Right hindlimb (tissue), 1 donor: Measurements from ENCODE around the gene ATP11B.
A peak's percentile ranks its signal among the peaks of the same experiment; 100 is the strongest.

Experiments
- DNase-seq: peaks from one replicate; pipeline ENCODE4 v3.0.0-alpha.2; 2018

Gene ATP11B

GRCh38 chr3:182792901-182793662 lies at the start of gene ATP11B:
TSS of gene ATP11B (plus strand) at chr3:182793504. CDS start at chr3:182793760, 256 bp downstream.
- peak; percentile 87 for DNase-seq

GRCh38 chr3:182746959-182747358 lies 46.3 kb upstream of the ATP11B start:
- no peak for DNase-seq

DNA sequence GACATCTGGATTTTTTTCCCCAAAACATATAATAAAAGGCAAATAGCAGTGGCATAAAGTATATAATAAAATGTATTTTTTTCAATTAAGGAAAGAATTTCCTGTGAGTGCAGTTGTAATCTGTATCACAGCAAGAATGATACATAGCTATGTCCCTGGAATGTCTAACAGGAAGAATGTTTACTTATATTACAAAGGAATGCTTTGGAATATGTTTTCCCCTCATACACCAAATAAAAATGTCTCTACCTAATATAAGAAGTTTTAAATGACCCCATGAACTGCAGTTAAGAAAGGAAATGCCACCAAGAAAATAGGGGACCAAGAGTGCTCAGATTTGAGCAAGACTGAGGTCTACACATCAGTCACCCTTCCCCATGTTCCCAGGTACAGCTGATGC lies 38.0 kb upstream of the ATP11B start:
- DNase-seq, result no peak

DNA sequence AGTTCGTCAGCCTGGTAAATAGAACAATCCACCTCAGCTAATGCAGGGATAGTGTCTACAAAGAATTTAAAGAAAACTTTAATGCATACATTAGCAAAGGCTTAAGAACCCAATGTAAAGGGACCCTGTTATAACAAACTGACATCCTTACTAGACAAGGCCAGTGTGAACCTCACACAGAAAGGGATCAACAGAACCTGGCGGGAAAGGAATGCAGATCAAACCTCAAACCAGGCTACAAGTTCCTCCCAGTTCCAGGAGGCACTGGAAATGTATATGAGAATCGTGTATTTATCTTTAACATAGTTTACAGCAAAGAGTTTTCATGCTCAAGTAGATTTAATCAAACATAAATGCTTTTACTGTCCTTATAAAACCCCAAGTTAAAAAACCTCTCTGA lies 37.6 kb upstream of the ATP11B start:
- no peak for DNase-seq

DNA sequence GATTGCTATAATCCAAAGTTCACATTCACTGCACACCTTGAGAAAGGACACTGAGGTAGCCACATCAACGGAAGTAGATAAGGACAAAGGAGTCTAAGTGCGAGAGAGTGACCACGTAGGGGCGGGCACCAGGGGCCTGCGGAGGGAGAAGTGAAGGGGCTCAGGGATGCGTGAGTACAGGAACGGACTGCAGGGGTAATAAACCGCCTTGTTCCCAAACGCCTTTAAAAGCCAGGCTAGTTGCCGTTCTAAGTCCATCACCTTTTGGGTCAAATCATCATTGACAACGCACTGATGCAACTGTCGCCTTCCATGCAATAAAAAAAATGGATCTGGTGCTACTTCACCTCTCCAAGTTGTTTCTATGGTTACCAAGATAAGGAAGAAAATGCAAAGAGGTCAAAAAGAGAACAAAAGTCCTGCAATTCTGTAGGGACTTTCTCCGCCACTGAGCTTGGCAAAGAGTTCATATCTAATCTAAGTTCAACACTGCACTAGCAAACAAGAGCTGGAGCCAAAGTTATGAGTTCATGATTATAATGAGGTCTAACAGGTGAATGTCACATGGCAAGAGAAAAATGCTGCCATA lies 32.6 kb upstream of the ATP11B start:
- DNase-seq, result no peak

DNA sequence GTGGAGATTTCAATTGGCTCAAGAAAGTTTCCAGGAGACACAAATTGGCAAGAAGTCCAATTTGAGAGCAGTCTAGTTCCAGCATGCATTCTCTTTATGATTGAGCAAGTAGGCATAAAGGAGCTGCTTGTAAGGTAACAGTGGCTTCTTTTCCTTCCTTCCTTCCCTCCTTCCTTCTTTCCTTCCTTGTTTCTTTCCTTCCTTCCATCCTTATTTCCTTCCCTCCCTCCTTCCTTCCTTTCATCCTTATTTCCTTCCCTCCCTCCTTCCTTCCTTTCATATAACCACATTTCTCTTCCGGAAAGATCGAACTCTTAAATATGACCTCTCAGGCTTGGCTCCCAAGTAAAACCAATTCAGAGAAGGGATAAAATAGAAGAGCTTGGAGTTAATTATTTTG lies 29.4 kb upstream of the ATP11B start:
- DNase-seq, result no peak

DNA sequence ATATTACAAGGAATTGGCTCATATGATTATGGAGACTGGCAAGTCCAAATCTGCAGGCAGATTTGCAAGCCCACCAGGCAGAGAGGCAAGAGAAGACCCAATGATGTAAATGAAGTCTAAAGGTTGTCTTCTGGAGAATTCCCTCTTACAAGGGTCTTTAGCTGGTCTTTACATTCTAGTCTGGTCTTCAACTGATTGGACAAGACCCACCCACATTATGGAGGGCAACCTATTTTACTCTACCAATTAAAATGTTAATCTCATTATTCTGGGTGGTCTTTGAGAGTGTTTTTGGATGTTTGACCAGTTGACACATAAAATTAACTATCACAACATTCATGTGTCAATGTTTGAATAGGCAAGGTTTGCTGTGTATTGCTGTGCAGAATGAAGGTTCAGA lies 28.0 kb upstream of the ATP11B start:
- no peak for DNase-seq

DNA sequence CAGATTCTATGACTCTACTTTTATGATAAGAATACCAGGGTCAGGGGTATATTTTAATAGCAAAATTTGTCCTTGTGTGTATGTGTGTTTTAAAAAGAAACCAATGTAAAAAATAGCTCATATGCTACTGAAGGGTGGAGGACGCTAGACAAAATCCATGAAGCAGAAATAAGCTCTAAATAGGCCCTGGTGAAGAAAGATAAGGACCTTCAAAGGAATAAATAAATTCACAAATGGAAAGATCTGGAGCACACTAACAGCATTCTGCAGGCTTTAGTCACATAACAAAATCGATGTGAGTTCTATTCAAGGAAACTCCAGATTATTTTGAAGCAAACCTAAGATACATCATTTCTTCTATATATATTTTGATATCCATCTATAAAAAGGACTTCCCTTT lies 27.2 kb upstream of the ATP11B start:
- no peak for DNase-seq

GRCh38 chr3:182768413-182768812 lies 24.9 kb upstream of the ATP11B start:
- DNase-seq, result no peak

DNA sequence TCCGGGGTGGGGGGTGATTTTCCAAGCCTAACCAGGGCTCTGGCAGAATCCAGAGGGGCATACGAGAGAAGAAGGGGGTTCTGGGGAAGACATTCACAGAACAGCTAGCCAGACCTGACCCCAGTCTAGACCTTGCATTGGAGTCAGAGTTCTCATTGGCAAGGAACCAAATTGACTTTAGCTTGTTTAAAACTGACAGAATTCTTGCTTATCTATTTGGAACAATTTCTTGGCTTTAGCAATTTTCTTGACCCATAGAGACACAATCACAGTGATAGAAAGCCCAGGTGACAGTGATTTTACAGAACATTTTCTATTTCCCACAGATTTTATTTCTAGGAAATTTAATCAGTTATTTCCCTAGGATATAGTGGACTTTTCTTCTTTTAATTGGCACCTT lies 23.6 kb upstream of the ATP11B start:
- DNase-seq, result no peak

GRCh38 chr3:182782149-182782548 lies 11.2 kb upstream of the ATP11B start:
- no peak for DNase-seq

DNA sequence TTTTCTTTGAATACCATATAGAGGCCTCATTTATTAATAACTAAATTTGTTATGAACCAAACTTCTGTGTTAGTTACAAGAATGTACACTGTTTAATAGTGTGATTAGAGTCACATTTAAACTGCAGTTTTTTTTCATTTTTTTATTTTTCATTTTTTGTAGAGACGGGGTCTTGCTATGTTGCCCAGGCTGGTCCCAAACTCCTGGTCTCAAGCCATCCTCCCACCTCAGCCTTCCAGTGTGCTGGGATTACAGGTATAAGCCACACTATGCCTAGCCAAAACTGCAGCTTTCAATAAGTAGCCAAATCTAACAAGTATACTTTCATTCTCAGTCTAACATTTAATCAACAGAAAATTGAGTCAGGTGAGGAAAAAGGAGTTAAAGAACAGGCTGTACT lies 10.2 kb upstream of the ATP11B start:
- no peak for DNase-seq

GRCh38 chr3:182784542-182784941 lies 8.8 kb upstream of the ATP11B start:
- DNase-seq, result no peak

- DNase-seq, result no peak
Measured at GRCh38 chr3:182785142-182785541, 8.2 kb upstream of the ATP11B start.

DNA sequence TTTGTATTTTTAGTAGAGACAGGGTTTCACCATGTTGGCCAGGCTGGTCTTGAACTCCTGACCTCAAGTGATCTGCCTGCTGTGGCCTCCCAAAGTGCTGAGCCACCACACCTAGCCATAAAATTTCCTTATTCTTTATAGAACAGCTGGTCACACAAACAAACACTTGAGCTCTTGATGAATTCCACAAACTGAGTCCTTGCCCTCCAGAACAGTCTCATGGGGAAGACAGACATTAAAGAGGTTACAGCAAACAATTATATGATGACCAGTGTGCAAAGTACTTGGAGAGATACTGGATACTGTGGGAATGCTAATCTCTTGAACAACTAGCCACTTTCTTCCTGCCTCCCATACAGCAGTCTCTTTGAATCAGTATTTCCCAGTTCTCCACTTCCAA lies 7.5 kb upstream of the ATP11B start:
- DNase-seq, result no peak

DNA sequence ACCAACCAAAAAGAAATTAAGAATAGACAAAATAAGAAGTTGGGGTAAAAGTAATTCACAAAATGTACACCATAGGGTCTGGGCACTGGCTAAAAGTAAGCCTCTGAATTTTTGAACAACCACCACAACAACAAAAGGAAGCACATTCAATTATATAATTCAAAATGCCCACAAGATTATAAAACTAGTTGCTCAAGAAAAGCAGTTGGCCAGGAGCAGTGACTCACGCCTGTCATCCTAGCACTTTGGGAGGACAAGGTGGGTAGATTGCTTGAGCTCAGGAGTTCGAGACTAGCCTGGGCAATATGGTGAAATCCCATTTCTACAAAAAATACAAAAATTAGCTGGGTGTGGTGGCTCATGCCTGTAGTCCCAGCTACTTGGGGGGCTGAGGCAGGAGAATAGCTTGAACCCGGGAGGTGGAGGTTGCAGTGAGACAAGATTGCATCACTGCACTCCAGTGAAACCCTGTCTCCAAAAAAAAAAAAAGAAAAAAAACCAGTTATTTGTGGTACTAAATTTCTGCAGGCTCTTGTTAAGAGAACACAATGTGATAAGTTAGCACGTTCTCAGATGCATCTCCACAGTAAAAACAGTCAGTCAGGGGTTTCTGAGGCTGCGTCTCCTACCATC lies 6.6 kb upstream of the ATP11B start:
- no peak for DNase-seq

- DNase-seq, result no peak
Measured at GRCh38 chr3:182787302-182788036, 5.8 kb upstream of the ATP11B start.

DNA sequence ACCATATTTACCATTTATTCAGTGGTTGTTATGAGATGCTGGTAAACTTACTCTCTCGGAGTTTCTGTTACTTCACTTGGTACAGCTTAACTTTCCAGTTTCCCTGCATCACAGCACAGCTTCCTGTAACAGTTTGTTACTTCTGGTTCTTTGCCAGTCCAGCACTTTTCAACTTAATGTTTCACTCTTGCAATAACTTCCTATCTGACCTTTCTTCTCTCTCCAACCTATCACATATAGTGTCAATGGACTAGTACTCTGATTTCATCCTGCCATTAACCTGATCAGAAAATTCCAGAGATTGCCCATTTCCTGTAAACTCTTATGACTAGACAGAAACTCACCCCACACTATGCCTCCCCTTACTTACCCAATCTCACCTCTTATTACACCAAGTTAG lies 3.9 kb upstream of the ATP11B start:
- DNase-seq, result no peak

- no peak for DNase-seq
Measured at GRCh38 chr3:182790612-182791011, 2.7 kb upstream of the ATP11B start.

DNA sequence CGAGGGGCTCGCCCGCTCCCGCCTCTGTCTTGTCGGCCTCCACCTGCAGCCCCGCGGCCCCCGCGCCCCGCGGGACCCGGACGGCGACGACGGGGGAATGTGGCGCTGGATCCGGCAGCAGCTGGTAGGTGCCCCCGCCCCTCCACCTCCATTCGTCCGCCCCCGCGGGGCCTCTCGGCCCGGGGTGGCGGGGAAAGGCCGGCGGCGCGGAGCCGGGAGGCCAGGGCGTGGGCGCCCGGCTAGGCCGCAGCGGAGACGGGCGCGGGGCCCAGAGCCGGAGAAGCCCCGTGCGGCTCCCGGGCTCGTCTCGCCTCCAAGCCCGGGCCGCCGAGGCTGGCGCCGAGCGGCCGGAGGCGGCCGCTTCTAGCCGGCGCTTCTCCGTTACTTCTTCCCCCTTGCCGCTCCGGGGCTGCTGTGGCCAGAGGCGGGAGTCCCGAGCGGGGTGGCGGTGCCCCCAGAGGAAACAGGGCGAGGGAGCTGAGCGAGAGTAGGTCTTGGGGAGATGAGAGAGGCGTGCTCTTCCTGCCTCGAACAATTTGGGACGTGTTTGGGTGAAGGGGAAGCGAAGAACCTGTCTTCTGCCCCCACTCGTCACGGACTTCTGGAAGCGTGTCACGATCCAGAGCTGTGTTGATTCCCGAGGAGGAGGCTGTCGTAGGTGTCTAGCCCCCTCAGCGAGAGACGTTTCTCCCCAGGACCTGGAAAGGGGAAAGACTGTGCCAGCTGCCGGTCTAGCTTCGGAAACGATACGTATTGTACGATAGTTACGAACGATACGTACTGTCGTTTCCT lies 555 bp downstream of the ATP11B start:
- peak; percentile 61 for DNase-seq

DNA sequence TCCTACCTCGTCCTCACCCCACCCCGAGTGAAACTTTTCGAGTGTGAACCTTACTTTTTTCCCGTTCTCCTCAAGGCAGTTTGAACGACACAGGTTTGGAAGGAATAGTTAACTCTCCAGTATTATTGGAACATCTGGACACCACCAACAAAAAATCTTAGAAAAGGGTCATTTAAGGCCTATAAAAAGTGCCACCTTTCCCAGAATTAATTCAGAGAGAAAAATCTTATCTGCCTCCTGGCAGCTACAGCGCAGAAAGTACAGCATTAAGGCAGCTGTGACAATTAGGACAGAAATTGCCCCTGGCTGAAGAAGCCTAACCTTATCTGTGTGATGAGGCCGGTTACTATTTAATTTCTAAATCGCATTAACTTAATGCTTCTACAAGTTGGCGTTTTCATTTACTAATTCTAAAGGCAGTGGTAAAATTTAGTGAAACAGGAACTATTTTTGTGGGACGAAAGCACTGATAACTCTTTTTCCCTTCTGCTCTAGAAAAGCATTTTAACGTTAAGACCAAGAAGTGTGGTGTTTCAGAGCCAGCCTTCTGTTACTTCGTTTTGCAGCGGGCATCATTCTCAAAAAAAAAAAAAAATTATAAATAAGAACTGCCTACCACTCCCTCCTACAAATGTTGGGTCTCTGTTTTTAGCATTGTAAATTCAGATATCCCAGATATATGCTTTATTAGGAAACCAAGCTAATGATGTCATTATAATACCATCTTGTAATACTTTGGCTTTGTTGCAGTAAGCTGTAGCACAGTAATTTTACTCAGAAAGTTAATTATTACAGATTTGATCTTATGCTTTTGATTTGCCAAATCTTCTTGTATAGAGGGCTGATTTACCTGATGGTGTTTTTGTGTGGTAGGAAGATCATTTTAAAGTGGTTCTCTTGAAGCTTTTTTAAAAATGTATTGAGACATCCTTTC lies 1.4 kb downstream of the ATP11B start:
- DNase-seq, result no peak

DNA sequence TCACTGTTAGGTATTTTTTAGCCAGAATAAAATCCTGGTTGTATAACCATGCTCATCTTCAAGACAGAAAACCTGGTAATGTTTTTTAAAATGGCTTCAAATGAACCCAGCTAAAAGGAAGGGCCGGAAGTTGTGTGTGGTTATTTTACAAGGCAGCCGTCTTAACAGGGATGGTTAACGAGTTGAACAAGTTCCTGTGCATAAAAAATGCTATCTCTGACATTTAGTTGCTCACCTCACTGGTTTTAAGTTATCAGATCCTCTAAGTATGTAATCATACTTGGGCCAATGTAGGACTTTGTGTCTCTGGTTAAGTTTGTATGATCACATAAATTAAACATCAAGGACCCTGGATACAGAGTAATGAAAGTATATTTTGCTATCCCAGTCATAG lies 2.1 kb downstream of the ATP11B start:
- DNase-seq, result no peak
